ENCODE data around the gene RAD51.

Gene RAD51

DNA sequence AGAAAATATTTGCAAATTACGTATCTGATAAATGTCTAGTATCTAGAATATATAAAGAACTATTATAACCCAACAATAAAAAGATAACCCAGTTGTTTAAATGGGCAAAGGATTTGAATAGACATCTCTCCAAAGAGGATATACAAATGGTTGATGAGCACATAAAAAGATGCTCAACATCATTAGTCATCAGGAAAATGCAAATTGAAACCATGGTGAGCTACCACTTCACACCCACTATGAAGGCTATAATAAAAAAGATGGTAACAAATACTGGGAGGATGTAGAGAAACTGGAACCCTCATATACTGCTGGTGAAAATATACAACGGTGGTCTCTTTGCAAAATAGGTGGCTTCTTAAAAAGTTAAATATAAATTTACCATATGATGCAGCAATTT lies 28.0 kb downstream of the RAD51 start:
- DNase-seq = no peak

DNA sequence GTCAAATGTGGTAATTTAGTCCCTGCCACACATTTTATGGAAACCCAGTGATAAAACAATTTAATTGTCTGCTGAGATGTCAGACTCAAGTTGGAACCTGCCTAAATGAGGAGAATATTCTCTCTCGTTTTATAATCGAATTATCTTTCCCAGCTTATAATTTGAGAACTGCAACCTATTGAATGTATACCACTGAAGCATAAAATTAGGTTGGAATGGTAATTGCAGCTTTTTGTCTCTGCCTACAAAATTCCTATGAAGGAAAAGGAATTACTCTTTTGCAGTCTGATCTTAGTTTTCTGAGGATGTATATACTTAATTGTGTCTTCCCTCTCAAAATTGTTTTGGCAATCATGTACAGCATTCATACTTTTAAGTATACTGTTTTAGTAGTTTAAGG lies 28.9 kb downstream of the RAD51 start:
- DNase-seq = no peak

DNA sequence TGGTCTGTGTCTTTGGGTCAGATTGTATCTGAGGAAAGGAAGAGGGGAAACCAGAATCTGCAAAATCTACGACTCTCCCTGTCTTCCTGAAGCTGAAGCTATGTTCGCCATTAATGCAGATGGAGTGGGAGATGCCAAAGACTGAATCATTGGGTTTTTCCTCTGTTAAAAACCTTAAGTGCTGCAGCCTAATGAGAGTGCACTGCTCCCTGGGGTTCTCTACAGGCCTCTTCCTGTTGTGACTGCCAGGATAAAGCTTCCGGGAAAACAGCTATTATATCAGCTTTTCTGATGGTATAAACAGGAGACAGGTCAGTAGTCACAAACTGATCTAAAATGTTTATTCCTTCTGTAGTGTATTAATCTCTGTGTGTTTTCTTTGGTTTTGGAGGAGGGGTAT lies 36.1 kb downstream of the RAD51 start:
- DNase-seq = no peak

DNA sequence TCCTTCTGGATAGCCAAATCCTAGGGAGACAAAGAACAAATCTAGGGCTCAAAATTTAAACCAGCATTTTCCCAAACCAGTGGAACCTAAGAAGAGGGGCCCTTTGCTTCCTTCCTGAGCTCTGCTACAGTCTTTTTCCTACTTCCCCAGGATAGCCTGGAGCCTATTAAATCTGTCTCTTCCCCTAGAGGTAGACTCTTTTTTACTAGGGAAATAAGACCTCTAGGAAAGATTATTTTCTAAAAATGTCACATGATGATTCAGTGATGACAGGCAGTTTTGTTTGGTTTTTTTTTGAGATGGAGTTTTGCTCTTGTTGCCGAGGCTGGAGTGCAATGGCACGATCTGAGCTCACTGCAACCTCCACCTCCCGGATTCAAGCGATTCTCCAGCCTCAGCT lies 41.6 kb downstream of the RAD51 start:
- DNase-seq = no peak

DNA sequence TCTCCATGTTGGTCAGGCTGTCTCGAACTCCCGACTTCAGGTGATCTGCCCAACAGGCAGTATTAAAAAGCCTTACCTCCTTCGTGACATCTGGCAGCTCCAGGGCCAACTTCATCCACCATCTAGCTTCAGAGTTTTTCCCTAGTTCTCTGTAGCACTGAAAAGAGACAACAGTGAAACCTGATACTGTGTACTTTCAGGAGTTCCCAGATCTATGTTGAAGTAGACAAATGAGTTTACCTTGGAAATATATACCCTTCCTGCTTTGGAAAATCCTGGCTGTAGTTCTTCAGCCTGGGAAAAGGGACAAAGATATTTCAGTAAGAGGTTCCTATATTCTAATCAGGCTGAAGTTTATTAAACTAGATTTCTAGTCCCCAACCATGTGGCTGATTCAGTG lies 42.1 kb downstream of the RAD51 start:
- no peak for DNase-seq

DNA sequence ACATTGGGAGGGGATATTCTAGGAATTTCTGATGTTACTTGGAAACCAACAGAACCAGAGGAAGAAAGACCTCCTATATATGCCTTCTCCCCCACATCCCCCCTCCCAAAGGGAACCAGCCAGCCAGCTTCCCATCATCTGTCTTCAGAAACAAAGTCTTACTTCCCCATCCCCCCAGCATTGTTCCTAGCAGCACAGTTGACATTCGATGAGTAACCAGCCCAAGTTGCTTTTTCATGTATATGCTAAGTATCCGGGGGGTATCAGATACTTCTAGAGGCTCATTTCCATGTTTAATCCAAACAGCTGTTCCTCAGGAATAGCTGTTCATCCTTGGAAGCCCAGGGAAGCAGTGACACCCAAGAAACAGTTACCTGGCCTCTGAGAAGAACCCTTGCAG lies 44.1 kb downstream of the RAD51 start:
- DNase-seq = no peak

DNA sequence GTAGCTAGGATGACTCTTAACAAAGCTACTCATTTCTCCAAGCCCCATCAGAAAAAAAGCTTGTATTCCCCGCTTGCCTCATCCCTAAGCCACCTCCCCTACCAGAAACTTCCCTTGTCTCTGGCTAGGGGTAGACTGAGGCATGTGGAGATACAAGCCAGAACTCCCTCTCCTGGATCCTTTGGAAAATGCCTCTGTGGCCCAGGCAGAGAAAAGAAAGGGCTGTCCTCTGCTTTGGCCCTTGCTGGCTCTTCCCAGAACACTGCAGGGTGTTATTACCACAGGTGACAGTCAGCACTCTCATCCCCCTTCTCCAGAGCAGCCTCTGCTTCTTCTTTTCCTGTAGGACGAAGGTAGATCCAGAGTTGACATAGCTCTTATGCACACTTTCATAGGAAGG lies 44.9 kb downstream of the RAD51 start:
- no peak for DNase-seq

DNA sequence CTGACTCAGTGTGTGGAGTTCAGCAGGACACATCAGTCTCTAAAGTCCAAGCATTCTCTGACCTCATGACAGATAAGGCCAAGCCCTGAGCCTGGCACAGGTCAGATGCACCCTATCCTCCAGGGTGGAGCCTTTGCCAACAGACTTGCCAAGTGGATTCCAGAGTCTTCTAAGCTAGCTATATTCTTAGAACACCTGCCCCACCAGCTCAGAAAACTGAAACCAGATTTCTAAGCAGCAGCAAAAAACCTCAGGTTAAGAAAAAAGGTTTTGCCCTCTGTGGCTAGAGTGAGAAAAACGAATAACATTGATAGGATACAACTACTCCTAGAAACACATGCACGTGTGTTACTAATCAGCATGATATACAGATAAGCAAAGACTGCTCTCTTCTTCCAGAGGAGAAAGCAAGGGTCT lies 48.5 kb downstream of the RAD51 start:
- DNase-seq = no peak

DNA sequence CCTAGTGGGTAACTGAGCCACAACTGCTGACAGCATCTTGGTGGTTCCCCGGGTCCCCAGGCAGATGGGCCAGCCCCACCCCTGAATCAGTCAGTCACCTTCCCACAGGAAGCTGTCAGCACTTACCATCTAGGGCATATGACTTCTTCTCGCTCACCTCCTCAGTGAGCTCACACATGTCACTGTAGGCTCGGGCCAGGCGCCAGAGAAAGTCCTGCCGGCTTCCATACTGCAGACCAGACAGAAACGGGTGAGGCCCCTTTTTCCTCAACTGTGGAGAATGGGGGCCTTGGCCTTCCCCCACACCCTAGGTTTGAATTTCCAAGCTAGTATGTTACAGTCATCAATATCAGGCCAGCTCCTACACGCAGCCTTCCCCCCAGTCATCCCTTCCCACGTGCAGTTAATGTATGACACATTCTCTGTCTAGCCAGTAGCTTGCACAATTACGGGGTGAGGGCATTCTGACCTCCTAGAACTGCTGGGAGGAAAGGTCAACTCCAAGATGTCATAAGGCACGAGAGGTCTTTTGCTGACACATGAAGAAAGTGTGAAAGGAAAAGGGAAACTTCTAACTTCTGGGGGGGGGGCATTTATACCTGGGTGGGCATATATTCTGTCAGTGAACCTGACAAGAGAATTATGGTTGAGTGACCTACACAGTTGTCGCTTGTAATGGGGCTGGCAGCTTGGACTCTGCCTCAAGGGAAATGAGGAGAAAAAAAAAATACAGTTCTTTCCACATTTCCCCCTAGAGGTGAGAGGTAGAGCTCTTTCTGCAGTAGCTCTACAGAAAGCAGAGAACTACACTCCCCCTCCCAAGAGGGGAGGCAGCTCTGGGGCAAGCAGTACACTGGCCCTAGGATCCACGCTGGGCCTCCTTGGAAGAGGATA lies 49.2 kb downstream of the RAD51 start:
- peak; percentile 53 for DNase-seq

DNA sequence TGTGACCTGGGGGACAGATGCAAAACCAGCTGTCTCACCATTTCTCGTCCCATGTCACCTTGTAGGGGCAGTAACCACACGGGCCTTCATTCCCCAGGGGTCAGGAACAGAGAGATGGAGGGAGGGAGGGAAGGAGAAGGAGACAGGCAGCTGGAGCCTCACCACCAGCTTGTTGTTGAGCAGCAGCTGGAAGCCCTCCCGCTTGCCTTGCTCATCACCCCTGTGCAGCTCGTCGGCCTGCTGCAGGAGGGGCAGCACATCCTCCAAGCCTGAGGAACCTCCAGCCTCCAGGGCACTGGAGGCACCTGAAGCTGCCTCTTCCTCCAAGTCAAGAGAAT lies 49.8 kb downstream of the RAD51 start:
- DNase-seq = no peak

DNA sequence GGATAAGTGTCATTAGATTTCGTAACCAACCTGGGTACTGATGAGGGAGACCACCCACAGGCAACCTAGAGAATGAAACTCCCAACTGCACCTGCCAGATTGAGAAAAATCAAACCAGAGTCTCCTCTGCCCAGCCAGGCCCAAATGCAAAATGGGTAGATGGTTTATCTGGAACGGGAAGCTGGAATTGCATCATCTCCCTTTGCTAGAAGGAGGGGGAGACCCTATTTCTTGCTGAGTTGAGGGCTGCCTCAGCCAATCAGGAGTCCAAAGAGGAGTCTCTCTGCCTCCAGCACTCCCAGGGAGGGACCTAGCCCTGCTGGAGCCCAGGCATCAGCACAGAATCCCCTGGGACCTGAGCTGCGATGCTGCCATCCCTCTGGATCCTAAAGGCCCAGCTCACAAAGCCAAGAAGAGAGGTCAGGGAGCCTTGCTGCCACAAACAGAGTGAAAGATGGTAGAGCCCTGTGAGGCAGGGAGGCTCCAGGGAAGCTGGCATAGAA lies 52.0 kb downstream of the RAD51 start:
- DNase-seq = no peak

DNA sequence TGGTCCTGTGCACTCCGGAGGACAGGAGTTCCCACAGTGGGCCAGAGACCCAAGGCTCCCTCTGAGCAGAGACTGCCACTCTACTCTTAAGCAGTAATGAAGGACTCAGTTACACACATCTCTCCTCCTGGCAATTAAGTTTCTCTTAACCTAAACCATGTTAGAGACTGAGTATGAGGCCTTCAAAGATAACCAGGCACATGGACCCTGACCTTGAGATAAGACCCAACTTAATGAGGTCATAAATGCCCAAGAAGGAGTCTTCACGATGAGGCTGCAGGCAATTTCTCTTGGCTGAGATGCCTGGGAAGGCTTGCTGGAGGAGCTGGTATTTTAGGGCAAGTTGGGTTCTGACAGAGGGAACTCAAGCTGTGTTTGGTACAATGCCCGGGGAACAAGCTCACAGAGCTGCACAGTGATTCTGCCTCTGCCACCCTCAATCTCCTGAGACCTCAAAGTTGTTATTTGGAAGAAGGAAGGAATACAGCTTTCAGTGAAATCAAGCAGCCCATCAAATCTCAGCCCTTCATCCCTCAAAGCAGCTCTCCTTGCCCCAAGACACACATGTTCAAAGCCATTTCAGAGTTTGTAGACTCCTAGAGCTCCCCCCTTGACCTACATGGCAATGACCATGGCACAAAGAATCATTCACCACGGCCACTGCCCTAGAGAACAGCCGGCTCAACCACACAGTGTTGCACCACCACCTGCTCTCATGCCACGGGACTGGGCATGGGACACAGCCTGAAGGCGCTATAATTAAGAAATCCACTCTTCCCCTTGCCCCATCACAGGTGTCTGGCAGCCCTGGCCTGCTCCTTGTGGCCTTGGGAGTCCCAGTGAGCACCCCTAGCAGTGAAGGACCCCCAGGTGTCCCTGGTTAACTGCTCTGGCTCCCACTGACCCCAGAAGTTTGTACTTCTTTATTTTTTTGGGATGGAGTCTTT lies 53.0 kb downstream of the RAD51 start:
- no peak for DNase-seq

DNA sequence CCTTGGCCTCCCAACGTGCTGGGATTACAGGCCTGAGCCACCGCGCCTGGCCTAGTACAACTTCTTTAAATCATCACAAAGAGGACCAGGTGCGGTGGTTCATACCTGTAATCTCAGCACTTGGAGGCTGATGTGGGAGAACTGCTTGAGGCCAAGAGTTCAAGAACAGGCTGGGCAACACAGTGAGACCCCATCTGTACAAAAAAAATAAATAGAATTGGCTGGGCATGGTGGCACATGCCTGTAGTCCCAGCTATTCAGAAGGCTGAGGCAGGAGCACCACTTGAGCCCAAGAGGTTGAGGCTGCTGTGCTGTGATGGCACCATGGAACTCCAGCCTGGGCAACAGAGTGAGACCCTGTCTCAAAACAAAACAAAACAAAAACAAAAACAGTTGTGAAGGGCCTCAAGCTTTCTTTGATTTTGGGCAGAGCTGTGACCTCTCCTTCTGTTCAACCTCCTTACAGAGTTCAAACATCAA lies 54.2 kb downstream of the RAD51 start:
- no peak for DNase-seq

DNA sequence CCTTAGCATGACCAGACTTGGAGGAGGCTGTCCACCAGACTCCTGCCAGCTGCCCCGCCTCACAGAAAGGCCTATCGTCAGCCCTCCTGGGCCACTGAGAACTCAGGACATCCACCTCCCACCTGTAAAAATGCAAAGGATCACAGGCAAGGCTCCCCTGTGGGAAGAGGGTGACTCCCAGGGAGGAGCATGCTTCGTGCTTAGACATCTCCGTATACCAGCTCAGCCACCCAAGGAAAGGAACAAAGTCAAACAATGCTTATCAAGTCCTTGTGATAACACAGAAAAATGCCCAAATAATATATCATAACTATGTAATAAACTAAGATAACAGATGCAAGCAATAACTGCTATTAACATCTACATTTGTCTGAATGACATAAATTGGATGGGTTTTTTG lies 55.9 kb downstream of the RAD51 start:
- DNase-seq = no peak

DNA sequence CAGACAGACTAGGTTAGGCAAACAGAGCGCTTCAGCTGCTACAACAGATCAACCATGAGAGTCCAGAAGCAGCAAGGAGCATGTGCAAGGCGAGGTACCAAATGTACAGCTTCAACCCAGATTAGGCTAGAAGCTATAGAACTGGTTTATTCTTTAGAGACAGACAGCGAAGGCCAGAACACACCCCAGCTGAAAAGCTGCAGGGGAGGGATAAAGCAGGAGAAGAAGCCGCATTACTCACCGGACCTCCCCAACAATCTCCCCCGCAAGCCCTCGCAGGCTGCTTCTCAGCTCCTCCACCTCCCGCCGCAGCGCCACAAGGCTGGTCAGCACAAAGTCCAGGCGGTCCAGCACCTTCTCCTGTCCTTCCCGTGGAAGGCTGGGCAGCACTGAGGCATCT lies 56.8 kb downstream of the RAD51 start:
- DNase-seq = no peak

DNA sequence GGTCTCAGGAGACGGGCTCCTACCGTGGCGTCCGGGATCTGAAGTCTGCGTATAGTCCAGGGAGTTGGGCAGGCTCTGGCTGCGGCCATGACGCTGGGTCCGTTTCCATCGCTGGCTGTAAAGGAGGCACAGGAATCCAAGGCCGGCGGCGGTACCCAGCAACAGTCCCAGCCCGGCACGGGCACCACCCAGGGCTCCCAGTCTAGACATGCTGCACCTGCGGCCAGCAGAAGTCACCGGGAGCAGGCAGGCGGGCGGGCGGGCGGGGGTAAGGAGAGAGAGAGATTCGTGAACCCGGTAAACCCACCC lies 59.6 kb downstream of the RAD51 start:
- peak; percentile 14 for DNase-seq

DNA sequence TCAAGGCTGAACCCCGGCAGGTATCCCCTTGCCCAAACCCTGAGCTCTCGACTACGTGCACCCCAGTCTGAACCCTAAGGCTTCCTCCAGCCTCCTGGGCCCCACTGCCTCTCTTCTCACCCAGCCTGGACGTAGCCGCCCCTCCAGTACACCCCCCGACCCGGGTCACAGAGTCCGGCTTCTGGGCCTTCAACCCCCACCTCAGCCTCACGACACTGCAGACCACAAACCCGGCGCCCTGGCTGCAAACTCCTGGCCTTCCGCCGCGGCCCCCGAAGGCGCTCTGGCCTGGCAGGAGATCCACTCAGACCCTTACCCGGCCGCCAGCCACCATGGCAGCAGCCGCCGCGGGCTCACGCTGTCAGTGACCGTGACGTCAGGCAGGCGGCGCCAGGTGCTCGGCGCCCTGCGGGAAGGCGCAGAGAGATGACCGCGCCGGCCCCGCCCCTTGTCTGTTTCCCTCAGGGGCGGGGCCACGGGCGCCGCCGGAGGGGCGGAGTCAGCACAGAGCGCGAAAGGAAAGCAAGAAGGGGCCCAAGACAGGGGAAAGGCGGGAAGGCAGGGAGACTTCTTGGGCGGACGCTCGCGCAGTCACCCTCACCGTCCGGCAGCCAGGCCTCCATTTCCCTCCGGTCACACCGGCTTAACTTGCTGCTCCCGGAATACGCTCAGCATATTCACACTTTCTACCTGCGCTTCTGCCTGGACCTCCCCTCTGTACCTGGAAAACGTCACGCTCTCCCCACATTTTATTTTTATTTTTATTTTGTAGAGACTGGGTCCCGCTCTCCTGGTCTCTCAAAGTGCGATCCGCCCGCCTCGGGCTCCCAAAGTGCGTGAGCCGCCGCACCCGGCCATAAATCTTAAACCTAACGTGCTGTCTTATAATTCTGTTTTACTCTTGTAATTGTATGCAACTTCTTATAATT lies 60.2 kb downstream of the RAD51 start, which contains the start of gene RMDN3:
RMDN3 (minus strand) TSS at position 372 of the 929 bp plus-strand sequence. CDS start 471 bp downstream, outside the sequence.
- peak; percentile 95 for DNase-seq

DNA sequence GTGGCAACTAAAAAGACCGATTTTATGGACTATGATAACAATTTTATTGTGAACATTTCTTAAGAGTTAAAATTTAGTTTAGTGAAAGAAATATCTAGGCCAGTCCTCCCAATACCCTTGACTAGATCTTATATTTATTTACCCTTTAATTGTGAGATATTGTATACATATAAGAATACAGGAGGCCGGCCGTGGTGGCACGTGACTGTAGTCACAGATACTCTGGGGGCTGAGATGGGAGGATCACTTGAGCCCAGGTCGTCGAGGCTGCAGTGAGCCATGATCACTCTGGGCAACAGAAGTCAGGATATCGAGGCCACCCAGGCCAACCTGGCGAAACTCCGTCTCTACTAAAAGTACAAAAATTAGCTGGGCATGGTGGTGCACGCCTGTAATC lies 60.8 kb downstream of the RAD51 start:
- no peak for DNase-seq

DNA sequence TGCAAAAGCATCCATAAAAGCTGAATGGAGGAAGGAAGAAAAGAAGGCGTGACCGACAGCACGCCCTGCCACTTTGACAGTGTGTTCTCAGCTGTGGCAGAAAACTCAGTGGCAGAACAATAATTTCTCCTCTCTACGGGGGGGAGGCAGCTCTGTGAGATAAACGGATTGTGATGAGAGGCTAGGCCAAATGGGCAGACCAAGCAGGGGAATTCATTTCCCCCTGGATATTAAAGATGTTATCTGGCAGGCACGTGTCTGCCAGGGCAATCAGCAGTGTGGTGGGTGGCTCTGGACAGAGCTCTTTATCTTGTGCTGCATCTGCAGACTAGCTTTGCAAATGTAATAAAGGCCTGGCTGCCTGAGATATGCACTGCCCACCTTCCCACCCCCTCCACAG lies 62.0 kb downstream of the RAD51 start:
- no peak for DNase-seq

DNA sequence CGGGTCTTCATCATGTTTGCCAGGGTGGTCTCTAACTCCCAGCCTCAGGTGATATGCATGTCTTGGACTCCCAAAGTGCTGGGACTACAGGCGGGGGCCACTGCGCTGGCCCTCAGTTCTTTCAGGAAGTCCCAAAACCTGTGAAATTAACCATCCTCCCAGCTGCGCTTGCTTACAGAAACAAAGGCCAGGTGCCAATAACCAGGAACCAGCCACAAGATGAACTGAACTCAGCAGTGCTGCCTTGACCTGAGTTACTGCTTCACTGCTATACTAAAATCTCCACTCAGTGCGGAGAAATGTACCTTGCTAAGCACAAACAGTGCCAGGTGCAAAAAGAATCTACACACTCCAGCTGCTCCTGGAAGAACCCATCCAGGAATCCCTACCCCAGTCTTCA lies 65.0 kb downstream of the RAD51 start:
- no peak for DNase-seq

DNA sequence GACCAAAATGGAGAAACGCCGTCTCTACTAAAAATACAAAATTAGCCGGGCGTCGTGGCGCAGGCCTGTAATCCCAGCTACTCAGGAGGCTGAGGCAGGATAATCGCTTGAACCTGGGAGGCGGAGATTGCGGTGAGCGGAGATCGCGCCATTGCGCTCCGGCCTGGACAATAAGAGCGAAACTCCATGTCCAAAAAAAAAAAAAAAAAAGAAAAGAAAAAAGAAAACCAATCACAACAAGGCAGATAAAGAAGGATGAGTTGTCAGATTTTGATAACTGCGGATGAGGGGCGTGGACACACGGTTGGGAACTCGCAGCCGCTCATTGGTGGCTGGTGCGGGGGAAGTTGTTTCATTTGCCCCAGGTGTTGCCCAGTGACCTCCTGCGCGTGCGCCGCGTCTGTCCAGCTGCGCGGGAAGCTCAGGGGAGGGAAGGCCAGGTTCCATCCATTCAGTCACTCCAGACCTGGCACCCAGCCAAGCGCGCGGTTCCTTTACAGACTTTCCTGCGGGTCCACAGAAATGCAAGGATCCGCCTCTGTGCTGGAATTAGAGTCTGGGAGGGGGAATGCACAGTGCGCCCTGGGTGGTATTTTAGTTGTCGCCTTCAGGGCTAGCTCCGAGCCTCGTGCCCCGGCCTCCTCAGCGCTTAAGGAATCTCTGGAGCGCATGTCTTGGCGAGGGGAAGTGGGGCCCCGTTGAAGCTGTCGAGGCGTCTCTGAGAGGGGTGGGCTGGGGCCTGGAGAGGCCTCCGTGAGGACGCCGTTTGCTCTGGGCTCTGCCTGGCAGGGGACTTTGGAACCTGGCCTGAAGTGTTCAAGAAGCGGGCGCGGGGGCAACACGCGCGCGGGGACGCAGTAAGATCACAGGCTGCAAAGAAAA lies 68.2 kb downstream of the RAD51 start:
- DNase-seq = peak; percentile 47

Measured in stimulated activated CD4-positive, alpha-beta T cell treated with anti-CD3 and anti-CD28 coated beads, Interleukin-4, amount 100 ng/mL, for 1 hour (primary cell).